CD8-positive, alpha-beta memory T cell (primary cell): ENCODE measurements around the gene MED22. TPM values are rescaled to one million over a fixed set of nuclear protein-coding genes. Genes with fewer than 3 reads are reported as not detected.

Experiments
- CTCF ChIA-PET: fragments of 350-600 bp; sonication (Branson Sonifier 250); formaldehyde crosslinking; loops from one replicate; lab custom pipeline; 2021; ENCODE audit warnings: antibody characterized with exemption; lab: Charles Lee
- POLR2A ChIA-PET: fragments of 350-600 bp; sonication (Branson Sonifier 250); formaldehyde crosslinking; loops from one replicate; lab custom pipeline; 2021; ENCODE audit warnings: antibody characterized with exemption; lab: Charles Lee
- DNase-seq, 5 donors: peaks; one replicate each; pipeline versions ENCODE4 v3.0.0 to v3.0.0-alpha.2; 2020 to 2022; ENCODE audit warnings: mixed read lengths in 1 of 5
- H3K27ac ChIP-seq: one replicate; pipeline ENCODE4 v1.7.0; 2013; ENCODE audit warnings: low read depth, mild to moderate bottlenecking, low read length, moderate library complexity
- H3K27me3 ChIP-seq: 2 replicates; pipeline ENCODE4 v1.7.0; 2013; ENCODE audit warnings: low read length, mild to moderate bottlenecking; ENCODE audit not compliant: insufficient read depth, poor library complexity, severe bottlenecking
- H3K36me3 ChIP-seq: 2 replicates; pipeline ENCODE4 v1.7.0; 2013; ENCODE audit warnings: mild to moderate bottlenecking, low read length, moderate library complexity; ENCODE audit not compliant: insufficient read depth
- H3K4me1 ChIP-seq: 2 replicates; pipeline ENCODE4 v1.7.0; 2013; ENCODE audit warnings: mild to moderate bottlenecking, low read length, moderate library complexity; ENCODE audit not compliant: insufficient read depth
- H3K4me3 ChIP-seq: 2 replicates; pipeline ENCODE4 v1.7.0; 2013; ENCODE audit warnings: mild to moderate bottlenecking, low read length
- H3K9me3 ChIP-seq: 2 replicates; pipeline ENCODE4 v1.7.0; 2013; ENCODE audit warnings: mild to moderate bottlenecking, low read length
- H3K27ac Mint-ChIP-seq, 8 donors: one replicate each; pipeline ENCODE4 v1.8.0; 2020 to 2021; ENCODE audit warnings: mixed read lengths in 8 of 8, mild to moderate bottlenecking in 6 of 8, inconsistent platforms in 3 of 8, moderate library complexity in 3 of 8
- H3K27me3 Mint-ChIP-seq, 2 donors: one replicate each; pipeline ENCODE4 v1.8.0; 2020 to 2021; ENCODE audit warnings: mixed read lengths in 2 of 2, mild to moderate bottlenecking in 1 of 2, moderate library complexity in 1 of 2
- H3K36me3 Mint-ChIP-seq, 3 donors: one replicate each; pipeline ENCODE4 v1.8.0; 2020 to 2021; ENCODE audit warnings: mixed read lengths in 3 of 3, inconsistent platforms in 1 of 3, mild to moderate bottlenecking in 1 of 3
- H3K4me1 Mint-ChIP-seq, 3 donors: one replicate each; pipeline ENCODE4 v1.8.0; 2020 to 2021; ENCODE audit warnings: mixed read lengths in 3 of 3, inconsistent platforms in 1 of 3, mild to moderate bottlenecking in 1 of 3
- H3K4me3 Mint-ChIP-seq, 7 donors: one replicate each; pipeline ENCODE4 v1.8.0; 2020 to 2021; ENCODE audit warnings: mixed read lengths in 7 of 7, mild to moderate bottlenecking in 6 of 7, moderate library complexity in 4 of 7, inconsistent platforms in 2 of 7
- H3K9me3 Mint-ChIP-seq, 5 donors: one replicate each; pipeline ENCODE4 v1.8.0; 2020 to 2022; ENCODE audit warnings: mixed read lengths in 5 of 5, mild to moderate bottlenecking in 3 of 5, moderate library complexity in 2 of 5, inconsistent platforms in 1 of 5
- polyA plus RNA-seq: library from polyadenylated mRNA; unstranded; fragments of 300-500 nt; fragmentation: Illumina TruSeq; gene quantifications from one replicate; pipeline ENCODE4 v1.2.3, GENCODE V29; 2021
- total RNA-seq, 2 experiments: library from RNA; stranded (reverse); gene quantifications; one replicate each; pipeline ENCODE4 v1.2.3, GENCODE V29; 2021

Gene MED22
- total and polyA plus RNA-seq, 3 experiments from 2014 or later = 19.0 to 46.3 (median 43.3) TPM

DNA sequence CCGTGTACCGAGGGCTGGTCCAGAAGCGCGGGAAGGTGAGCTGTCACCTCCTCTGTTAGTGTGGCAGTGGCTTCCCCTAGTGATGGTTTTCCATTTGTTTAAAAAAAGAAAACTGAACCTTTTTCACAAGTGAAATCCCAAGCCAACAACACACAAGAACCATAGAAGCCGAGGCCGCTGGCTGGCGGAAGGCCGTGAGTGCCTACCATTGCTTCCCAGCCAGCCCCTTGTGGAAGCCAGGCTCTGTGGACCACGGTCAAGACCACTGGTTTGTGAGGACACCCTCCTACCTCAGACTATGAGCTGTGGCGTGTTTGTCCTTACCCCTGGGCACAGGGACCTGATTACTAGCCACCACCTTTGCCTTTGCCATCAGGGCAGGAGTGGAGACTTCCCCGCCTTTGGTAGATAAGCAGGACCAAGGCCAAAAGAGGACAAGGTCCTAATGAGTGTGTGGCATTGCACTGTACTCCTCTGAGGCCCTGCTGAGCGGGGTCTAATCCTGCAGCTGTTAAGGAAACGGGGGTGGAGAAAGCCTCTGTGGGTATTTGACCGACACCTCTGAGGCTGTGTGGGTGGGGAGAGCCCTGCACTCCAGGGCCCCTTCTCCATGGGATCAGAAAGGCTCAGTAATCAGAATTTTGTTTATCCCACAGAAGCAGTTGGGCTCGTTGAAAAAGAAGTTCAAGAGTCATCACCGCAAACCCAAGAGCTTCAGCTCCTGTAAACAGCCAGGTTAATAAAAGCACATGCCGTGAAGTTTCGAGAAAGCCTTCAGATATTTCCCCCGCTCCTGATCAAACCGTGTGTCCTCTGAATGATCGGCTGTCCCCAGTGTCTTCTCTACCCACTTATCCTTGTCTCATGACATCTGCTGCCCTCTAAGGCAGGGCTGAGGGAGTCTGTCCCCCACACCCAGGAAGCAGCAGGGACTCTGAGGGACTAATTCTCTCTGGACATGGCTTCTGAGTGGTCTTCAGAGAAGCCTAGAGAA, 12.8 kb upstream of the MED22 start:
- H3K4me1 ChIP-seq = peaks cover 21% of the 10 kb centered on the region
- ChIA-PET POLR2A (no interaction called here), CTCF (interaction anchor here (1.2 to 8.2 kb wide), 2 partner anchors 12 to 45 kb away, joined by 3 to 84 read pairs; no protein-coding TSS in a partner anchor)
- no peak overlapping the region for H3K4me3 ChIP-seq
- Mint-ChIP-seq H3K4me3 (peak overlapping the region in 1 of 7 donors; percentile 76), H3K9me3 (no peaks in the 10 kb centered on the region), H3K27ac (peak overlapping the region in 6 of 8 donors; percentile 54 to 95 (median 76)), H3K36me3 (peaks cover 4 to 85% (median 9%) of the 10 kb centered on the region in 3 donors), H3K4me1 (peaks cover 31 to 65% (median 31%) of the 10 kb centered on the region in 3 donors), H3K27me3 (peaks cover 0 to 3% of the 10 kb centered on the region in 2 donors)
- DNase-seq = no peak
- no peaks in the 10 kb centered on the region for H3K9me3 ChIP-seq
- no peak overlapping the region for H3K27ac ChIP-seq
- peaks cover 58% of the 10 kb centered on the region for H3K36me3 ChIP-seq
- no peaks in the 10 kb centered on the region for H3K27me3 ChIP-seq

DNA sequence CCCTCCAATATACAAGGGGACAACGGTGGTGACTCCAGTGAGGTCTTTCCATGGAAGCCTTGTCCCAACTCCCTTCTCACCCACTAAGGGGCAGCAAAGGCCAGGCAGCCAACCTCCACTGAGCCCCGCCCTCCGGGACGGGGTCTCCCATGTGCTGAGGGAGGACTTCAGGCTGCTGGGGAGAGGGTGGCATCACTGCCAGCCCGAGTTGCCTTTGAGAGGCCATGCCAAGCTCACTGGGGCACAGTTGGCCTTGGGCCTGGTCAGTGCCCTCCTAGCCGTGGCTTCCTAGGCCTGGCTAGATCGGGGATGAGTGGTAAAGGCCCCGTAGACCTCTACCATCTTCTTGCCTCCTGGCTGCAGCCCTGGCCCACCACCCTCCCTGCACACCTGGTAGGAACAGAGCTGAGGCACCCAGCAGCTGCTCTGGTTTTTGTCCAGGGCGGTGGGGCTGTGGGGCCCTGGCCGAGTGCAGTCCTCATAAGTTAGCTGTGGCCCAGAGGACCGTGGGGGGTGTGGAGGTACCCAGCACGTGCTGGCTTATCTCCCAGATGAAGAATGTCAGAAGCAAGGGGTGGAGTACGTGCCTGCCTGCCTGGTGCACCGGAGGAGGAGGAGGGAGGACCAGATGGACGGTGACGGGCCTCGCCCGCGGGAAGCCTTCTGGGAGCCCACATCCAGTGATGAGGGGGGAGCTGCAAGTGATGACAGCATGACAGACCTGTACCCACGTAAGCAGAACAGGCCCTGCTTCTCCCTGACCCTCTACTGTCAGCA, 11.7 kb upstream of the MED22 start:
- no peak for DNase-seq
- no peaks in the 10 kb centered on the region for H3K27me3 ChIP-seq
- Mint-ChIP-seq H3K27me3 (peaks cover 0 to 3% of the 10 kb centered on the region in 2 donors), H3K36me3 (peaks cover 4 to 74% (median 9%) of the 10 kb centered on the region in 3 donors), H3K27ac (peak overlapping the region in 7 of 8 donors; percentile 39 to 88 (median 66)), H3K4me3 (peak overlapping the region in 3 of 7 donors; percentile 36 to 82 (median 75)), H3K4me1 (peaks cover 28 to 62% (median 30%) of the 10 kb centered on the region in 3 donors), H3K9me3 (no peaks in the 10 kb centered on the region)
- H3K4me1 ChIP-seq = peaks cover 32% of the 10 kb centered on the region
- ChIA-PET CTCF (interaction anchor here (1.5 to 8.2 kb wide), 2 partner anchors 13 to 205 kb away, joined by 3 to 84 read pairs; no protein-coding TSS in a partner anchor), POLR2A (interaction anchor here (5.9 kb wide), 1 partner anchor 12 kb away, joined by 58 read pairs; no protein-coding TSS in a partner anchor)
- H3K9me3 ChIP-seq = no peaks in the 10 kb centered on the region
- H3K27ac ChIP-seq = no peak overlapping the region
- no peak overlapping the region for H3K4me3 ChIP-seq
- H3K36me3 ChIP-seq = peaks cover 47% of the 10 kb centered on the region

DNA sequence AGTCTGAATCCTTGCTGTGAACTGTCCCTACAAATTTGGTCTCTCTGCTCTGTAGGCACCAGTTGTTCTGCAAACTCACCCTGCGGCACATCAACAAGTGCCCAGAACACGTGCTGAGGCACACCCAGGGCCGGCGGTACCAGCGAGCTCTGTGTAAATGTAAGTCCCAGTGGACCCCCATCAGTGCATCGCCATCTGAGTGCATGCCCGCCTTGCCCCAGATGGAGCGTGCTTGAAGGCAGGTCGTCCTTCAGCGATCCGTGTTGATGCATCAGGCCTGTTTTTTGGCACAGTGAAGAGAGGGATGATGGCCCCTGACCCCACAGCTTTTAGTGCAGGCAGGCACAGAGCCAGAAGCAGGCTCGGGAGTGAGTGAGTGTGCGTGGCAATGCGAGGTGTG, 9.7 kb upstream of the MED22 start:
- POLR2A ChIA-PET = interaction anchor here (2.0 to 5.9 kb wide), 3 partner anchors 10 to 17 kb away, joined by 13 to 58 read pairs (median 25); partner anchors contain the start of genes MED22 and RPL7A
- Histone ChIP-seq H3K4me1 (peaks cover 35% of the 10 kb centered on the region), H3K27ac (no peak overlapping the region), H3K36me3 (peaks cover 39% of the 10 kb centered on the region), H3K27me3 (no peaks in the 10 kb centered on the region), H3K9me3 (no peaks in the 10 kb centered on the region), H3K4me3 (peak overlapping the region; percentile 17)
- Mint-ChIP-seq H3K4me1 (peaks cover 25 to 54% (median 32%) of the 10 kb centered on the region in 3 donors), H3K4me3 (peak overlapping the region; percentile 68 to 94 (median 81)), H3K36me3 (peaks cover 3 to 69% (median 4%) of the 10 kb centered on the region in 3 donors), H3K9me3 (no peaks in the 10 kb centered on the region), H3K27me3 (peaks cover 0 to 3% of the 10 kb centered on the region in 2 donors), H3K27ac (peak overlapping the region; percentile 17 to 90 (median 74))
- DNase-seq = no peak
- CTCF ChIA-PET = interaction anchor here (1.0 to 8.2 kb wide), 8 partner anchors 8 to 203 kb away, joined by 3 to 84 read pairs (median 5); no protein-coding TSS in a partner anchor

DNA sequence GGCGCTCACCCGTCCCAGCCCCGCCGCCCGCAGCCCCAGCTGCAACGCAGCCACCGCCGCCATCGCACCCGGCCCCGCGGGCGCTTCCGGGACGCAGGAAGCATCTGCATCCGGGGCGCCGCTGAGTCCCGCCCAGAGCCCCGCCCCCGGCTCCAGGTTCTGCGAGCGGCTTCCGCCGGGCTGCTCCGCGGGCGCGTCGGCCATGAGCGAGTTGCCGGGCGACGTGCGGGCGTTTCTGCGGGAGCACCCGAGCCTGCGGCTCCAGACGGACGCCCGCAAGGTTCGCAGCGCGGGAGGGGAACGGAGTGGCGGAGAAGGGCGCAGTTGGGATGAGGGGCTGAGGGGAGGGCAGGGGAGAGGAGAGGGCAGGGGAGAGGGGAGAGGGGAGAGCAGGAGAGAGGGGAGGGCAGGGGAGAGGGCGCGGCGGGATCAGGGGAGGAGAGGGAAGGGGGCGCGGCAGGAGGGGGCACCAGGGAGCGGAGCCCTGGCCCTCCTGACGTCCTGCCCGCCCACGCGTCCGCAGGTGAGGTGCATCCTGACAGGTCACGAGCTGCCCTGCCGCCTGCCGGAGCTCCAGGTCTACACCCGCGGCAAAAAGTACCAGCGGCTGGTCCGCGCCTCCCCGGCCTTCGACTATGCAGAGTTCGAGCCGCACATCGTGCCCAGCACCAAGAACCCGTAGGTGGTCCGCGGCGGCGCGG, 8.6 kb upstream of the MED22 start, which contains the start of the genes SURF1 and SURF2:
Gene SURF1, minus strand, starts transcription at position 97 of the 701 bp plus-strand sequence. Its CDS starts 34 bp downstream, at position 63.
Gene SURF2, plus strand, starts transcription at position 160 of the 701 bp plus-strand sequence. Its CDS starts 43 bp downstream, at position 203.
- Histone ChIP-seq H3K36me3 (peaks cover 39% of the 10 kb centered on the region), H3K27me3 (no peaks in the 10 kb centered on the region), H3K27ac (peak within 1 kb of the TSS; percentile 78), H3K4me1 (peaks cover 35% of the 10 kb centered on the region), H3K4me3 (peak within 1 kb of the TSS; percentile 84), H3K9me3 (no peaks in the 10 kb centered on the region)
- Mint-ChIP-seq H3K36me3 (peaks cover 6 to 68% (median 8%) of the 10 kb centered on the region in 3 donors), H3K4me3 (peak within 1 kb of the TSS; percentile 83 to 94 (median 87)), H3K27me3 (peaks cover 0 to 3% of the 10 kb centered on the region in 2 donors), H3K27ac (peak within 1 kb of the TSS; percentile 82 to 98 (median 92)), H3K9me3 (no peaks in the 10 kb centered on the region), H3K4me1 (peaks cover 25 to 46% (median 32%) of the 10 kb centered on the region in 3 donors)
- ChIA-PET CTCF (interaction anchor here (1.0 to 8.2 kb wide), 9 partner anchors 9 to 170 kb away, joined by 3 to 84 read pairs (median 5); partner anchors contain the start of genes MED22 and RPL7A), POLR2A (interaction anchor here (0.8 to 5.9 kb wide), 6 partner anchors 9 to 21 kb away, joined by 3 to 58 read pairs (median 8); partner anchors contain the start of genes MED22, RPL7A and SURF6)
- peak; percentile 83 to 92 (median 87) for DNase-seq

- no peak for DNase-seq
- peaks cover 39% of the 10 kb centered on the region for H3K36me3 ChIP-seq
- Mint-ChIP-seq H3K27me3 (peaks cover 0 to 3% of the 10 kb centered on the region in 2 donors), H3K4me1 (peaks cover 23 to 41% (median 32%) of the 10 kb centered on the region in 3 donors), H3K4me3 (peak overlapping the region; percentile 83 to 94 (median 87)), H3K36me3 (peaks cover 4 to 68% (median 11%) of the 10 kb centered on the region in 3 donors), H3K9me3 (no peaks in the 10 kb centered on the region), H3K27ac (peak overlapping the region; percentile 82 to 98 (median 92))
- H3K4me3 ChIP-seq = peak overlapping the region; percentile 84
- H3K4me1 ChIP-seq = peaks cover 35% of the 10 kb centered on the region
- H3K27me3 ChIP-seq = no peaks in the 10 kb centered on the region
- CTCF ChIA-PET = interaction anchor here (0.8 to 8.2 kb wide), 8 partner anchors 8 to 212 kb away, joined by 3 to 84 read pairs (median 4); partner anchors contain the start of genes MED22 and RPL7A
- H3K27ac ChIP-seq = peak overlapping the region; percentile 78
- POLR2A ChIA-PET = interaction anchor here (0.8 to 5.9 kb wide), 8 partner anchors 8 to 20 kb away, joined by 3 to 58 read pairs (median 4); partner anchors contain the start of genes MED22, RPL7A and SURF6
- H3K9me3 ChIP-seq = no peaks in the 10 kb centered on the region
These were observed 8.0 kb upstream of the MED22 start for GRCh38 chr9:133355881-133356357.

GRCh38 chr9:133354766-133355165, 6.8 kb upstream of the MED22 start:
- Mint-ChIP-seq H3K27ac (peak overlapping the region in 5 of 8 donors; percentile 32 to 82 (median 35)), H3K9me3 (no peaks in the 10 kb centered on the region), H3K4me1 (peaks cover 24 to 49% (median 32%) of the 10 kb centered on the region in 3 donors), H3K27me3 (peaks cover 0 to 3% of the 10 kb centered on the region in 2 donors), H3K36me3 (peaks cover 4 to 68% (median 11%) of the 10 kb centered on the region in 3 donors), H3K4me3 (peak overlapping the region; percentile 18 to 92 (median 86))
- Histone ChIP-seq H3K27ac (no peak overlapping the region), H3K36me3 (peaks cover 43% of the 10 kb centered on the region), H3K9me3 (no peaks in the 10 kb centered on the region), H3K4me3 (no peak overlapping the region), H3K27me3 (no peaks in the 10 kb centered on the region), H3K4me1 (peaks cover 36% of the 10 kb centered on the region)
- DNase-seq = no peak
- POLR2A ChIA-PET = interaction anchor here (1.4 to 5.9 kb wide), 3 partner anchors 8 to 20 kb away, joined by 3 to 58 read pairs (median 25); no protein-coding TSS in a partner anchor
- CTCF ChIA-PET = interaction anchor here (8.2 kb wide), 1 partner anchor 18 kb away, joined by 84 read pairs; no protein-coding TSS in a partner anchor
